ENCODE measurements around the gene NTN5.

The NTN5 gene

GRCh38 chr19:48629297-48629598 is 43.6 kb downstream of the NTN5 start:
- no peak for DNase-seq

GRCh38 chr19:48628486-48629296 is 44.1 kb downstream of the NTN5 start:
- no peak for DNase-seq

GRCh38 chr19:48627865-48628314 is 44.9 kb downstream of the NTN5 start:
- DNase-seq = no peak

GRCh38 chr19:48627201-48627864 is 45.5 kb downstream of the NTN5 start:
- DNase-seq = no peak

- DNase-seq = no peak
These were observed 46.9 kb downstream of the NTN5 start for GRCh38 chr19:48625891-48626327.

- DNase-seq = no peak
These were observed 47.8 kb downstream of the NTN5 start for GRCh38 chr19:48624791-48625723.

GRCh38 chr19:48624067-48624594 is 48.7 kb downstream of the NTN5 start:
- peak; percentile 90 to 91 for DNase-seq

GRCh38 chr19:48623556-48624066 is 49.2 kb downstream of the NTN5 start:
- DNase-seq = no peak

- DNase-seq = peak; percentile 40 to 56
These were observed 52.9 kb downstream of the NTN5 start for GRCh38 chr19:48619692-48620585.

- peak; percentile 98 to 99 for DNase-seq
These were observed 53.7 kb downstream of the NTN5 start, which contains the start of the genes RPL18 and SPHK2 for GRCh38 chr19:48618916-48619691. TSS of gene RPL18 (minus strand) at chr19:48619178. CDS start at chr19:48619143, 35 bp downstream. TSS of gene SPHK2 (plus strand) at chr19:48619506. CDS start at chr19:48620515, 1,009 bp downstream.

- DNase-seq = no peak
These were observed 54.4 kb downstream of the NTN5 start for GRCh38 chr19:48618278-48618915.

- DNase-seq = no peak
These were observed 55.5 kb downstream of the NTN5 start for GRCh38 chr19:48617146-48617937.

- DNase-seq = no peak
These were observed 56.2 kb downstream of the NTN5 start for GRCh38 chr19:48616491-48617056.

- no peak for DNase-seq
These were observed 56.8 kb downstream of the NTN5 start for GRCh38 chr19:48616041-48616436.

GRCh38 chr19:48615231-48616040 is 57.4 kb downstream of the NTN5 start:
- DNase-seq = no peak

GRCh38 chr19:48614436-48615230 is 58.2 kb downstream of the NTN5 start, which contains the start of gene FAM83E:
TSS of gene FAM83E (minus strand) at chr19:48615076. CDS start at chr19:48613372, 1,704 bp downstream.
- DNase-seq = no peak
